ENCODE data around the gene SSR2.

- TF ChIP-seq CTCF (IDR thresholded peaks at IDR 0.05): no peak
- TF ChIP-seq EP300 (IDR thresholded peaks at IDR 0.05): no peak
- no peak for TF ChIP-seq POLR2A (IDR thresholded peaks at IDR 0.05)
These were observed 49.0 kb upstream of the SSR2 start for GRCh38 chr1:156069490-156070455.
